ENCODE data around the gene PAXX.

- TF ChIP-seq CTCF (IDR thresholded peaks at IDR 0.05) (no peak), POLR2AphosphoS5 (IDR thresholded peaks at IDR 0.05) (no peak)
Measured at GRCh38 chr9:136977649-136978072, 14.6 kb upstream of the PAXX start.

Data from stomach (tissue), 4 donors.